Stimulated activated CD8-positive, alpha-beta memory T cell treated with anti-CD3 and anti-CD28 coated beads, Interleukin-2, amount 100 ng/mL, for 1 hour (primary cell): ENCODE measurements around the gene OPCML.

Experiments used
- DNase-seq, 2 donors: peaks; one replicate each; pipeline ENCODE4 v3.0.0-alpha.2; 2020; ENCODE audit warnings: low read depth in 2 of 2

Gene OPCML

DNA sequence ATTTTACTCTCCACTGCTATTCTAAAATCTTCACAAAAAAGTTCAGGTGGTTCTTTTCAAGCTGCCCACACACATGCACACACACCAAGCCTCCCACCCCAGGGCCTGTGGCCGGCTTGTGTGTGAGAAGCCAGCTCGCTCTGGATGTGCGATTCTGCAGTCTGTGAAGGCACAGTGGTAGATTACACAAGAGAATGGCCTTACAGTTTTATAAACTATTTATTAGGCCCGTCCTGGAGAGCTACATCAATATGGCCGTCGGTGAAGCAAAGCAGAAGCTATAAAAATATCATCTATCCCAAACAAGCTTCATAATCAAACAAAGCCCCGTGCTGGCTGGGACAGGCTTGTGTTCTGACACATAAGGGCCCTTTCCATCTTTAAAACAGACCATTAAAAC, 240.5 kb downstream of the OPCML start:
- no peak for DNase-seq

DNA sequence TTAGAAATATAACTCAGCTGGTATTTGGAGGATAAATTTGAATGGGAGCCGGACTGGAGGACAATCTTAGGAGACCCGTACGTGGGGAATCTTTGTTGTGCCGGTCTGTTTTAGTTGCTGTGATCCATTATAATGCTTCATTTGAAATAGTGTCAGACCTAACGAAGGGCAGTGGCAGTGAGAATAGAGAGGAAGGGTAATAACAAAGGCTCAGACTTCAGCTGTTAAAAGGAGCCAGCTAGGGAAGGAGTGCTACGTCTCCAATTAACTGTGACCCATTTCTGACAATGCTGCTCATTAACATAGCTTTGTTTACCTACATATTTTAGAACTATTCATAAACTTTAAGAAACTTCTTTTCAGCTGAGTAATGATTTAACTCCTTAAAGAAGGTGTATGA, 246.9 kb downstream of the OPCML start:
- no peak for DNase-seq

- DNase-seq: no peak
These were observed 248.1 kb downstream of the OPCML start for GRCh38 chr11:133284156-133284555.

GRCh38 chr11:133277886-133278285, 254.4 kb downstream of the OPCML start:
- DNase-seq: no peak

GRCh38 chr11:133271871-133272776, 260.2 kb downstream of the OPCML start:
- no peak for DNase-seq

- DNase-seq: no peak
These were observed 261.1 kb downstream of the OPCML start for GRCh38 chr11:133271206-133271605.

- no peak for DNase-seq
These were observed 263.0 kb downstream of the OPCML start for GRCh38 chr11:133269267-133269666.

GRCh38 chr11:133266986-133267385, 265.3 kb downstream of the OPCML start:
- DNase-seq: no peak

DNA sequence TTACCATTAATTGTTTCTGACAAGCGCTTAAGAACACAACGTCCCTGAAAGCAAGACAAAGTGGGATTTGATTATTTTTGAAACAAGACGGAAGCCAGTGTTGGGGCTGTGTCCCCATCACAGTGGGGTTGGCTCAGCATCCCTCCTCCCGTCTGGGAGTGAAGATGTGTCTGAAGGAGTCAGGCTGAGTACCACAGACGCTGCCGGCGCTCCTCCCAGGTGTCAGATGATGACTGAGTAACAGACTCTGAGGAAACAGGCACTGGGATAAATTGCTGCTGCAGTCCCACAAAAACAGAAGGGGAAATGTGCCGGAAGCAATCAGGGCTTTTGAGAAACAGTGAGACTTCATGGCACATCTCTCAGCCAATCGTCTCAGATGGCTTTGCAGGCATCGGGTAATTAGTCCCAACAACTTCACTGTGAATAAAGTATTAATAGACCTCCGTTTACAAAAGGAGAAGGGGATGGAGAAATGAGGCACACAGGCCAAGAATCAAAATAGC, 266.7 kb downstream of the OPCML start:
- no peak for DNase-seq

GRCh38 chr11:133263332-133263731, 269.0 kb downstream of the OPCML start:
- no peak for DNase-seq

DNA sequence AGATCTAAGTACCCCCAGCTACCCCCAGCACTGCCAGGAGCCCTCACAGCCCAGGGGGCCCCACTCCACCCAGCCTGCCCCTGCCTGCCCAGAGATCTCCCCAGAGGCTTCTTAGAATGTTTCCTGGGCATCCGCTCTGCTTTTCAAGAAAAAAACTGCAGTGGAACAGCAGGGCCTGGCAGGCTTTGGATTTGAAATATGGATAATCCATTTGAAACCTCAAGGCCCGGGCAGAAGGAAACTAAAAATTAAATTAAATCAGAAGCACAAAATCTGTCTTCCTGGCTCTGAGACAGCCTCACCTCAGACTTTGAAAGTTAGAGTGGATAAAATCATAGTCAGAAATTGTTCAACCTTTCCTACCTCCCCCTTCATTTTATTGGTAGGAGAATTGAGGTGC, 273.6 kb downstream of the OPCML start:
- no peak for DNase-seq

GRCh38 chr11:133254601-133255000, 277.7 kb downstream of the OPCML start:
- no peak for DNase-seq

DNA sequence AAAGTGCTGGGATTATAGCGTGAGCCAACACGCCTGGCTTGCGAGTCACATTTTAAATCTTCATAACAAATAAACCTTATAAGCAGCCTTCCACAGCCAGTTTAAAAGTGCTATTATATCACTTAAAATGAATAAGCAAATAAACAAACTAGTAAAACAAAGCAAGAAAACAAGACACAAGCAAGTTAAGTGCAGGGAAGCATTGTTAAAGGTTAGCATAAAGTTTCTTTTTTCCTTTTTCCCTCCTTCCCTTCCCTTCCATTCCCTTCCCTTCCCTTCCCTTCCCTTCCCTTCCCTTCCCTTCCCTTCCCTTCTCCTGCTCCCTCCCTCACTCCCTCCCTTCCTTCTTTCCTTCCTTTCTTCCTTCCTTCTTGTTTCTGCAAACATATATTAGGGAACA, 278.7 kb downstream of the OPCML start:
- no peak for DNase-seq

- no peak for DNase-seq
These were observed 280.5 kb downstream of the OPCML start for GRCh38 chr11:133251841-133252240.

DNA sequence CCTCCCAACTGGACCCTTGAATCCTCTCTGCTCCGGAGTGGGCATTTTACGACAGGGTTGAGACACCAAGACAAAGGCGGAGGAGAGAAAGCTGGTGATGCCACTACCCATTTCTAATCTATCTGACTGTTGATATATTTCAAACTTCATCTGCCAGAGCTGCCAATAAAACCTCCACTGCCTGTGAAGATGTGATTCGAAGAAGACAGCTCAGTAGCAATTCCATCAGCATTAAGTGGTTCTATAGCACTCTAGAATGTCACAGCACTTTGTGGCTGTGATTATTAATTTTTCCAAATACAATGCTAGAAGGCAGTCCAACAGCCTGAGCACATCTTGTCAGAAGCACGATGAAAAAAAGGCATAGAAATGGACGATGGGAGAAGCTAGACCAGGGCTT, 282.8 kb downstream of the OPCML start:
- no peak for DNase-seq

DNA sequence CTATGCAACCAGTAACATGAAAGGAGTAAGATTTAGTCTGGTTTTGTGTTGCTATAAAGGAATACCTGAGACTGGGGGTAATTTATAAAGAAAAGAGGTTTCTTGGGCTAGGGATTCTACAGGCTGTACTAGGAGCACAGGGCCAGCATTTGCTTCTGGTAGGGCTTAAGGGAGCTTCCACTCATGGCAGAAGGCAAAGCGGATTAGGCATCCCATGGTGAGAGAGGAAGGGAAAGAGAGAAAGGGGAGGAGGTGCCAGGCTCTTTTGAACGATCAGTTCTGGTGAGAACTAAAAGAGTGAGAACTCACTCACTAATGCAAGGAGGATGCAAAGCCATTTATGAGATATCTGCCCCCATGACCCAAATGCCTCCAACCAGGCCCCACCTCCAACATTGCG, 283.2 kb downstream of the OPCML start:
- no peak for DNase-seq

- DNase-seq: no peak
These were observed 288.5 kb downstream of the OPCML start for GRCh38 chr11:133243832-133244231.

GRCh38 chr11:133240908-133241655, 291.2 kb downstream of the OPCML start:
- no peak for DNase-seq

- DNase-seq: no peak
These were observed 292.7 kb downstream of the OPCML start for GRCh38 chr11:133239575-133239974.

DNA sequence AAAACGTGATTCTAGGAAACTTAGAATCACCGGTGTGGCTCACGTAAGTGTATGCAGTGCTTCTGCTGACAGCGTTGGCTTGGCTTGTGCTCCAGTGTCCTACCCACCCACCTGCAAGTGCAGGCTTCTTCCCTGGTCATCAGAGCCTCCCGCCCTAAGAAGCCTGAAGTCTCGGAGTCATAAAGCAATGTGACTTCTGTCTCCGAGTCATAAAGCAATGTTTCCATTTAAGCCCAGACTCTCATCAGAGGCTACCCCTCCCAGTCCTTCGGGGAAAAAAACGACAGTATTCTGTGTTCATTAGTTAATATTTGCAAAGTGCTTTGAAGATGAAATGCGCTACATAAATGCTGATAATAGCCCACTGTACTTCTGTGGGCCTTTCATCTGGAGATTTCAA, 293.8 kb downstream of the OPCML start:
- DNase-seq: no peak

DNA sequence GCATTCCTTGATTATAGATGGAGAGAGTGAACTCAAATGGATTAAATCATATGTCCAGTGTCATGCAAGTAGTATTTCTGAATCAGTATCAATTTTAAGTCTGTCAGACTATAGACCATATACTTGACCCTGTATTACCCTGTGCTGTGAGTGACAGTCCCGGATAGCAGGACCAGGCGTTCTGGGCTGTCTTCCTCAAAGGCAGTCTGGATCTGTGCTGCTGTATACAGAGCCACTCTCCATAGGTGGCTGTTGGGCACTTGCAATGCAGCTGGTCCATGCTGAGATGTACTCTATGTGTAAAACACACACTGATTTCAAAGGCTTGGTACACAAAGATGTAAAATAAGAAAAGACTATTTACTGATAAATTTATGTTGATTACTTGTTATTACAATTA, 294.3 kb downstream of the OPCML start:
- DNase-seq: no peak

GRCh38 chr11:133235381-133235780, 296.9 kb downstream of the OPCML start:
- DNase-seq: no peak

DNA sequence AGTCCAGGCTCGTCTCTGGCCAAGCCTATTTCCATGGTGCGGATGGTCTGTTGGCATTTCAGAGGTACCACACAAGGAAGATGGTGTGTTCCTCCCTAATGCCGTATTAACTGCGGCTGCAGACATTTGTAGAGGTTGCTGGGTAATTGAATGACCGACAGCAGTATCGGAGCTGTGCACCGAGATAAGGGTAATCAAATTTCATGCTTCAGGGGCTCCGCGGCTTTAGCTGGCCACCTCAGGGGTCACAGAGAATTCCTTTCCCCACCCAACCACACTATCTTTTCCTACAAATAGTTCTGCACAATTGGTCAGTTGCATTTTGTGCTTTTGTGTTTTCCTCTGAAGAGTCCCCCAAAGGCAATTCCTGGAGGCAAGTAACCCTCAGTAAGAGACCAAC, 297.4 kb downstream of the OPCML start:
- no peak for DNase-seq
